NCI-H2107 treated with DMSO at 0.1 percent for 48 hours (cell line): Measurements from ENCODE around the gene GPR15LG.
A peak's percentile ranks its signal among the peaks of the same experiment; 100 is the strongest.

Experiments
- DNase-seq: peaks from one replicate; lab custom pipeline; 2025; ENCODE audit not compliant: unreplicated experiment; lab: John Stamatoyannopoulos, UW

Gene GPR15LG

GRCh38 chr10:84193327-84193726 lies 19.7 kb downstream of the GPR15LG start:
- no peak for DNase-seq

DNA sequence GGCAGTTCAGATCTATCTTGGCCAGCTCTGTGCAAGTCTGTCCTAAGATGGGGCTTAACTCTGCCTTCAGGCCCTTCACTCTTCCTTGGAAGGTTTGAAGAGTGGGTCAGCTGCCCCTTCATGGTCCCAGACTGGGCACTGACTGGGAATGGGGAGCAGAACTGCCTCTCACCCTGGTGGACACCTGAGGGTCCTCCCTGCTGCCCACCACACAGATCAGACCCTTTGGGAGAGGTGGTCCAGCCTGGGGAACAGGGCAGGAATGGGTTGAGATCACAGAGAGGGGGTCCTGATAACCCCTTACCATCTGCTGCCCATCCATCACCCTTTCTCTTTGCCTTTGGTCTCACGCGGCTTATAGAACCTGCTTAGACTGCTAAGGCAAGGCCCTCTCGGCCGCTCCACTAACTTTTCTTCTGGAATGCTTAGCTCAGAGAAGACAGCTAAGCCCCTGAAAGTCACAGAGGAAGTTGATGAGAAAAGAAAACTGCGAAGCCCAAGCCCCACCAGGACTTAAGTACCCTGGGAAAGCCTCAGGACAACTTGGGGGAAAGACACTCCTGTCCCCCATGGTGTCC lies 20.3 kb downstream of the GPR15LG start:
- no peak for DNase-seq

GRCh38 chr10:84194424-84195043 lies 20.9 kb downstream of the GPR15LG start, which contains the start of gene CDHR1:
CDHR1 (plus strand) TSS chr10:84194537; CDS start chr10:84194761, 224 bp downstream.
- DNase-seq: no peak

GRCh38 chr10:84195044-84195830 lies 21.6 kb downstream of the GPR15LG start:
- no peak for DNase-seq

DNA sequence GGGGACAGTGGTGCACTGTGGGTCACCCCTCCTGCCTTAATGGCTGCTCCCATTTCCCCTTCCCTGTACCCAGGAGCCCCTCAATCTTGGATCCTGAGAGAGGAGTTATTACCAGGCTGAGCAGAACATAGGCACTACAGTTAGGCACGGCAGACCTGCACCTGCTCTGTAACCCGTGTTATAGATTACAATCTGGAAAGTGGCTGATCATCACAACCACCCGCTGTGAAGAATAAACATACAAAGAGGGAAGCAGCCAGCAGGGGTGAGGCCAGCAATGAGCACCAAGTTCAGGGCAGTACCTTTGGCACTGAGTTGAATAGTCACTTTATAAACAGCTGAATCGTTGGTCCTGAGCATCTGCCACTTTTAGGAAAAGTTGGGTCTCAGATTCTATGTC lies 22.5 kb downstream of the GPR15LG start:
- DNase-seq: peak; percentile 22

DNA sequence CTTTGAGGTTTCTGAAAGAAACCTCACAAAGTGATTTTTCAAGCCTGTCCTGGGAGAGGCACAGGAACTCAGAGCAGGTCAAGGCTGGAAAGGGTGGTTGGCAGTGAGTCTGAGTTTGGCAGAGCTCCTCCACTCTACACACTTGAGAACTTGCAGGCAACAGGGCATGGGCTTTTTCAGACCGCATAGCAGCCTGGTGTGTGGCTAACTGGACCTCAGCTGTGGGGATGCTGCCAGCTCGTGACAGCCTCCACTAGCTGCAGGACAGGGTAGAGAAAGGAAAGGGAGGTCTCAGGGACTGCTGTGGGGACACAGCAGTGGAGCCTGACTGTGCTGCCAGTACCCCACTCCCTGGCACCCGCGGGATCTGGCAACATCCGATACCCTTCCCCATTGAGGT lies 23.3 kb downstream of the GPR15LG start:
- DNase-seq: no peak

DNA sequence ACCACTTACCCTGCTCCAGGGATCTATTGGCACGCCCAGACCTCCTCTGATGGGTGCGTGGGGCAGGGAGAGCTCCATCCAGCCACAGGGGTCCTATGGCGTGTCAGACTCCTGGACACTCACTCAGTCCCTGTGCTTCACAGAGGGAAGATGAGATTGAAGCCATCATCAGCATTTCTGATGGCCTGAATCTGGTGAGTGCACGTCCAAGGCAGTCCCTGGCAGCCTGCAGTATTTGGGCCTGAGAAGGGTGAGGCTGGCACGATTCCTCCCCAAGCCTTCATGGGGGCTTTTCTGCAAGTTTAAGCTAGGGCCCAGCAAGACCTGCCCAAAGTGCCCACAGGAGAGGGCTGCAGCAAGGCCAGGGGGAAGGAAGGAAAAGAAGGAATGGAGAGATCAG lies 24.0 kb downstream of the GPR15LG start:
- DNase-seq: no peak

- no peak for DNase-seq
Measured at GRCh38 chr10:84198206-84198915, 24.8 kb downstream of the GPR15LG start.

- DNase-seq: no peak
Measured at GRCh38 chr10:84200537-84201243, 27.1 kb downstream of the GPR15LG start.

GRCh38 chr10:84201244-84201606 lies 27.6 kb downstream of the GPR15LG start:
- no peak for DNase-seq

GRCh38 chr10:84201682-84202081 lies 28.1 kb downstream of the GPR15LG start:
- DNase-seq: no peak

DNA sequence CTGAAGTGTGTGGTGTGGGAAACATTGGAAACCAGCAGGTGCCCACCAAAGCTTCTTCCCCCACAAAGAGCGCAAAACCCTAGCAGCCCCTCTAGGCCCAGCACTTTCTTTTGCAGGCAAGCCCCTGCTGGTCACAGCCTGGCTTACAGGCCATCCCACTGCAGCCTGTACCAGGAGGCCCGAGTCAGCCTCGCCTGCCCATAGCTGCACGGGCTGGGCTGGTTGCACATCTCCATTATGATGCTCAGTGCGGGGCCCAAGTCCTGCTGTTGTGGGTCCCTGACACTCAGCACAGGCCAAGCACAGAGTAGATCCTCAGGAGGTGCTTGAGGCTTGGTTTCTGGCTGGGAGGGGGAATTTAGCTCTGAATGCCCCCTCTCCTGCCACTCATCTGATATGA lies 28.7 kb downstream of the GPR15LG start:
- no peak for DNase-seq

GRCh38 chr10:84204122-84204521 lies 30.5 kb downstream of the GPR15LG start:
- DNase-seq: no peak

GRCh38 chr10:84204610-84205009 lies 31.0 kb downstream of the GPR15LG start:
- DNase-seq: no peak

DNA sequence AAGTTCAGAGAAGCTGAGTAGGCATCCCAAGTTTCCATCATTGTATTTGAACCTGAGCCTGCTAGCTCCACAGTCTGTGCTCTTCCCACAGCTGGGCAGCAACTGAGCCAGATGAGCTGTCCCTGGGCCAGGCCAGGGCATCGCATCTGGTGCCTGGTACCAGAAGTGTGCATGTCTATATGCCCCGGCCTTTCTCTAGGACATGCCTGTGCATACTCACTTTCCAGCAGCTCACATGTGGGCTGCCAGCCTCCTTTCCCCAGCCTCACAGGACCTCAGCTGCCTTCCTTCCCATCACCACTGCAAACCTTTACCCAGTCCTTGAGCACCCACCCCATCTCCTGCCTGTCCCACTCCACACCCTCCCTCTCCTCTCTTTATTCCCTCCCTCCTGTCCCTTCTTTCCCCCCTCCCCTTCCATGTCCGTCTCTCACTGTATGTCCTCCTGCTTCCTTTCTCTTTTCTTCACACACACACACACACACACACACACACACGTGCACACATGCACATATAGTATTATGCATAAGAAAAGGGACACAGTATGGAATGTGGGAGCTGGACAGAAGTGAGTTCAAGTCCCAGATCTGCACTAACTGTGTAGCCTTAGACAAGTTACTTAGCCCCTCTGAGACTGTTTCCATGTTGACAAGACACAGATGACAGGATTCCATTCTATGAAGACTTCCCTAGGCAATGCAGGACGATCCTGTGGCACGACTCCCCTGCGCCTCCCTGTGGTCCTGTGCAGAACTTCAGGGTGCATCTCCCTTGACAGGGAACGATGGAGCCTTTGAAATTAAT lies 31.6 kb downstream of the GPR15LG start:
- DNase-seq: peak; percentile 19

DNA sequence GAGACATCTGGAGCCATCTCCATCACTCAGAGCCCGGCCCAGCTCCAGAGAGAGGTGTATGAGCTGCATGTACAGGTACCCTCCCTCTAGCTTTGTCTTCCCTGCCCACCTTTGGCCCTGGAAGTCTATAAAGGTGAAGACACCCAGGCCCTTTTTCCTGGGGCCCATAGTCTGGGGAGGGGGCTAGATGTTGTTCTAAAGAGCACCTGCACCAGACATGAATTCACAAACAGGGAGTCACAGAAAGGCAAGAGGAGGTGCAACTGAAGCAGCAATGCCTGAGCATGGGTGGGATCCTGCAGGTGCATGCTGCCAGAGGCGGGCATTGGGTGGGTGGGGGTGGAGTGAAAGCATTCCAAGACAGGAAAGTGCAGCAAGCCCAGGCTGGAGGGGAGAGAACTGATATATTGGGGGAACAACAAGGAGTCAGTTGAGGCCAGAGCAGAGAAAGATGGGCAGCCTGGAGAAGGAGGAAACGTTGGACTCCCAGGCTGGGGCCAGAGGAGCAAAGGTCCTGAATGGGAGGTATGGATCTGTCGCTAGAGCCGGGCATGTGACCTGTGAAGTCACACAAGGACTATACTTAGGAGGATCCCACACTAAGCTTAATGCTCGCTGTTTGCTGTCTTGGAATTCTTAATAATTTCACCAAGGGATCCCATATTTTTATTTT lies 32.4 kb downstream of the GPR15LG start:
- no peak for DNase-seq

DNA sequence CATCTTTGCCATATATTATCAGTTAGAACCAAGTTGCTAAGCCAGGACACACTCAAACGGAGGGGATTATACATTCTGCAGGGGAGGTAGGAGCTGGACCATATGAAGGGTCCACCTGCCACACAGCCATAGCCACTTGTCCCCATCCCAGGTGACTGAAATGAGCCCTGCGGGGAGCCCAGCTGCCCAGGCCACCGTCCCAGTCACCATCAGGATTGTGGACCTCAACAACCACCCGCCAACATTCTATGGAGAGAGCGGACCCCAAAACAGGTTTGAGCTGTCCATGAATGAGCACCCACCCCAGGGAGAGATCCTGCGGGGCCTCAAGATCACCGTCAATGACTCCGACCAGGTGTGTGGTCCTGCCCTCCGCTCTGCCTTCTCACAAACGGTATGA lies 34.4 kb downstream of the GPR15LG start:
- no peak for DNase-seq

DNA sequence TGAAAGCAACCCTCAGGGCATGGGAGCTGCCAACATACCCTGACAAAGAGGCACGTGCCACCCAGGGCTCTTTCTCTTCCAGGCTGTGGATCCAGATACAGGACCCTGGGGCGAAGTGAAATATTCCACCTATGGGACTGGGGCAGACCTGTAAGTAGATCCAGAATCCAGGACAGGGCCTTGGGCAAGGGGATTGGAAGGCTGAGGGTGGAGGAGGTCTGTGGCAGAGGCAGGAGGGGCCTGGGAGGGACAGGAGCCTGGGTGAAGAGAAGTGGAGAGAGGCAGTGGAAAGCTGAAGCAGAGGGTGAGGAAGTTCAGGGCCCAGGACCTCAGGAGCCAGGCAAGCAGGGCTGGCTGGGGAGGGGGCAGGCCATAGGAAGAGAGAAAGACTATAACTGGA lies 38.0 kb downstream of the GPR15LG start:
- no peak for DNase-seq

DNA sequence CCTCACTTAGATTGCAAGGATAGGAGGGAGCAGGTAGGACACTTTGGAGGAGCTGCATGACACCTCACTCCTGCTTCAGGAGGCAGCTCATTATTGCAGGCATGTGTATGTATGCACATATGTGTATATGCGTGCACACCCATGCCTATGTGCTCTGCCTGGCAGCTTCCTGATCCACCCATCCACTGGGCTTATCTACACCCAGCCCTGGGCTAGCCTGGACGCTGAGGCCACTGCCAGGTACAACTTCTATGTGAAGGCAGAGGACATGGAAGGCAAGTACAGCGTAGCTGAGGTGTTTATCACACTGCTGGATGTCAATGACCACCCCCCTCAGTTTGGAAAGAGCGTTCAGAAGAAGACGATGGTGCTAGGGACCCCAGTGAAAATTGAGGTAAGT lies 38.4 kb downstream of the GPR15LG start:
- DNase-seq: no peak

GRCh38 chr10:84213076-84213475 lies 39.5 kb downstream of the GPR15LG start:
- no peak for DNase-seq
